H1 (cell line): ENCODE results near the gene PAK5. TPM values are rescaled to one million over a fixed set of nuclear protein-coding genes. Genes with fewer than 3 reads are reported as not detected.

ENCODE experiments used
- CTCF ChIA-PET: fragments of 300-600 bp; sonication (Branson Sonifier 250); formaldehyde crosslinking; loops from one replicate; lab custom pipeline; 2021; ENCODE audit not compliant: partially characterized antibody; lab: Charles Lee
- POLR2A ChIA-PET: fragments of 300-600 bp; sonication (Branson Sonifier 250); formaldehyde crosslinking; loops from one replicate; lab custom pipeline; 2021; ENCODE audit warnings: inconsistent platforms; ENCODE audit not compliant: partially characterized antibody; lab: Charles Lee
- DNase-seq, 2 experiments: peaks; one replicate each; pipeline versions ENCODE4 v3.0.0 to v3.0.0-alpha.2; 2010 to 2022; ENCODE audit warnings: low spot score in 2 of 2, low read depth in 1 of 2, mixed read lengths in 1 of 2
- FAIRE-seq: peaks from 2 replicates; lab custom pipeline; 2011; peaks lifted over from hg19 to GRCh38; lab: Jason Lieb, UNC
- H2AFZ ChIP-seq: 2 replicates; pipeline ENCODE4 v1.8.1; 2012; ENCODE audit warnings: low read length, inconsistent platforms
- H2AK5ac ChIP-seq: 2 replicates; pipeline ENCODE4 v1.6.1; 2013; ENCODE audit warnings: low read depth, low read length
- H2BK120ac ChIP-seq: replicated peaks from 2 replicates; pipeline ENCODE3; 2013; ENCODE audit warnings: low read depth, low read length, inconsistent platforms
- H2BK12ac ChIP-seq: 2 replicates; pipeline ENCODE4 v1.6.1; 2013; ENCODE audit warnings: low read depth, low read length
- H2BK15ac ChIP-seq: 2 replicates; pipeline ENCODE4 v1.6.1; 2013; ENCODE audit warnings: low read length
- H2BK20ac ChIP-seq: 2 replicates; pipeline ENCODE4 v1.6.1; 2013; ENCODE audit warnings: low read length
- H2BK5ac ChIP-seq: 2 replicates; pipeline ENCODE4 v1.6.1; 2013; ENCODE audit warnings: low read depth, low read length
- H3K14ac ChIP-seq: 2 replicates; pipeline ENCODE4 v1.6.1; 2013; ENCODE audit warnings: inconsistent platforms; ENCODE audit not compliant: insufficient read length
- H3K18ac ChIP-seq: 2 replicates; pipeline ENCODE4 v1.6.1; 2013; ENCODE audit warnings: low read length; ENCODE audit errors: extremely low read depth
- H3K23ac ChIP-seq: 2 replicates; pipeline ENCODE4 v1.6.1; 2013; ENCODE audit warnings: inconsistent platforms; ENCODE audit not compliant: insufficient read length
- H3K23me2 ChIP-seq: 2 replicates; pipeline ENCODE4 v1.6.1; 2013; ENCODE audit warnings: low read depth, low read length
- H3K27ac ChIP-seq: 2 replicates; pipeline ENCODE4 v1.6.1; 2011; ENCODE audit warnings: low read depth, low read length, inconsistent platforms
- H3K27me3 ChIP-seq, 4 experiments: replicated peaks in 1 of 4; 1 replicate in 1 of 4; 2 replicates in 3 of 4; pipeline versions ENCODE4 v1.6.1 to v1.8.1; 2011 to 2013; ENCODE audit warnings: low read length in 3 of 4, mild to moderate bottlenecking in 3 of 4, inconsistent platforms in 2 of 4, mixed read lengths in 2 of 4, moderate library complexity in 1 of 4; ENCODE audit not compliant: control insufficient read depth in 3 of 4, insufficient read depth in 3 of 4; ENCODE audit errors: extremely low read depth in 1 of 4
- H3K36me3 ChIP-seq, 4 experiments: 2 replicates each; pipeline versions ENCODE4 v1.6.1 to v1.8.1; 2011 to 2013; ENCODE audit warnings: mild to moderate bottlenecking in 4 of 4, low read length in 3 of 4, moderate library complexity in 2 of 4, control low read depth in 1 of 4, inconsistent platforms in 1 of 4; ENCODE audit not compliant: insufficient read depth in 4 of 4, control insufficient read depth in 2 of 4
- H3K4ac ChIP-seq: replicated peaks from 2 replicates; pipeline ENCODE3; 2013; ENCODE audit warnings: low read length, low read depth, mixed read lengths, inconsistent platforms; ENCODE audit not compliant: insufficient read length
- H3K4me1 ChIP-seq, 4 experiments: replicated peaks in 1 of 4; 1 replicate in 1 of 4; 2 replicates in 3 of 4; pipeline versions ENCODE4 v1.6.1 to v1.8.1; 2011 to 2013; ENCODE audit warnings: low read length in 3 of 4, inconsistent platforms in 2 of 4, mixed read lengths in 1 of 4; ENCODE audit not compliant: insufficient read depth in 4 of 4, control insufficient read depth in 3 of 4
- H3K4me2 ChIP-seq, 2 experiments: 2 replicates each; pipeline versions ENCODE4 v1.6.1 to v1.8.1; 2011 to 2013; ENCODE audit warnings: low read depth in 2 of 2, low read length in 2 of 2, control low read depth in 1 of 2, inconsistent platforms in 1 of 2, mild to moderate bottlenecking in 1 of 2; ENCODE audit not compliant: insufficient read depth in 1 of 2
- H3K4me3 ChIP-seq, 4 experiments: fragments of 200-600, 300-600 bp in 1 of 4; sonication (generic), shearing (Covaris generic), sonication (Bioruptor Twin) in 1 of 4; 2 replicates each; pipeline versions ENCODE4 v1.5.1 to v1.8.1; 2011 to 2016; ENCODE audit warnings: low read length in 4 of 4, low read depth in 3 of 4, control low read depth in 2 of 4, inconsistent platforms in 2 of 4, mild to moderate bottlenecking in 2 of 4, mixed read lengths in 1 of 4, moderate library complexity in 1 of 4; ENCODE audit not compliant: insufficient read depth in 2 of 4; ENCODE audit errors: extremely low read depth in 1 of 4
- H3K56ac ChIP-seq: replicated peaks from 2 replicates; pipeline ENCODE3; 2013; ENCODE audit warnings: low read depth, mild to moderate bottlenecking, mixed read lengths, low read length, inconsistent platforms; ENCODE audit not compliant: insufficient read length
- H3K79me1 ChIP-seq: 2 replicates; pipeline ENCODE4 v1.6.1; 2013; ENCODE audit warnings: low read depth, low read length, control low read depth
- H3K79me2 ChIP-seq, 2 experiments: 2 replicates each; pipeline versions ENCODE4 v1.6.1 to v1.8.1; 2012 to 2013; ENCODE audit warnings: low read length in 2 of 2, mild to moderate bottlenecking in 2 of 2, inconsistent platforms in 1 of 2; ENCODE audit not compliant: insufficient read depth in 2 of 2, control insufficient read depth in 1 of 2
- H3K9ac ChIP-seq, 4 experiments: replicated peaks in 1 of 4; 1 replicate in 1 of 4; 2 replicates in 3 of 4; pipeline versions ENCODE4 v1.6.1 to v1.8.1; 2011 to 2013; ENCODE audit warnings: low read depth in 3 of 4, low read length in 3 of 4, control low read depth in 2 of 4, mild to moderate bottlenecking in 2 of 4, moderate library complexity in 2 of 4, inconsistent platforms in 1 of 4; ENCODE audit errors: extremely low read depth in 1 of 4
- H3K9me3 ChIP-seq, 2 experiments: 2 replicates each; pipeline versions ENCODE4 v1.6.1 to v1.8.1; 2012 to 2013; ENCODE audit warnings: mild to moderate bottlenecking in 2 of 2, moderate library complexity in 2 of 2, control low read depth in 1 of 2, inconsistent platforms in 1 of 2, low read depth in 1 of 2, low read length in 1 of 2, mixed read lengths in 1 of 2; ENCODE audit not compliant: insufficient read depth in 2 of 2
- H4K20me1 ChIP-seq, 2 experiments: replicated peaks in 1 of 2; 2 replicates each; pipeline versions ENCODE3 to v1.8.1; 2011 to 2013; ENCODE audit warnings: inconsistent platforms in 2 of 2, low read length in 2 of 2, mild to moderate bottlenecking in 1 of 2; ENCODE audit not compliant: insufficient read depth in 2 of 2, control insufficient read depth in 1 of 2
- H4K5ac ChIP-seq: 2 replicates; pipeline ENCODE4 v1.6.1; 2013; ENCODE audit warnings: low read length, low read depth, mixed read lengths, inconsistent platforms; ENCODE audit not compliant: insufficient read length
- H4K8ac ChIP-seq: 2 replicates; pipeline ENCODE4 v1.8.0; 2013; ENCODE audit warnings: mild to moderate bottlenecking, moderate library complexity, low read length, inconsistent platforms; ENCODE audit not compliant: insufficient read depth; ENCODE audit errors: extremely low read depth
- H4K91ac ChIP-seq: replicated peaks from 2 replicates; pipeline ENCODE3; 2013; ENCODE audit warnings: low read length, mixed read lengths, inconsistent platforms; ENCODE audit not compliant: insufficient read length
- CHD1 ChIP-seq: IDR thresholded peaks from 2 replicates; pipeline ENCODE4 v1.6.1; 2012; ENCODE audit warnings: low read depth, low read length, improper control_type of control experiment
- SP2 ChIP-seq: IDR thresholded peaks from 2 replicates; pipeline ENCODE4 v1.6.1; 2012; ENCODE audit warnings: mild to moderate bottlenecking, low read length, inconsistent platforms
- TAF7 ChIP-seq: optimal IDR thresholded peaks from 2 replicates; pipeline ENCODE3; 2011; ENCODE audit warnings: low read depth, mild to moderate bottlenecking, inconsistent platforms, low read length, moderate library complexity, borderline replicate concordance
- TBP ChIP-seq: IDR thresholded peaks from 2 replicates; pipeline ENCODE4 v1.6.1; 2011; ENCODE audit warnings: low read depth, low read length, improper control_type of control experiment
- YY1 ChIP-seq: IDR thresholded peaks from 2 replicates; pipeline ENCODE4 v1.6.1; 2011; ENCODE audit warnings: low read depth, mild to moderate bottlenecking, low read length
- WGBS, 2 experiments: shearing (Covaris generic) in 1 of 2; methylation state at CpG; one replicate each; pipeline versions ENCODE4 v1.1.6 to v1.1.7; 2013 to 2015; ENCODE audit warnings: low lambda C conversion rate in 2 of 2, mixed read lengths in 2 of 2, inconsistent platforms in 1 of 2, low coverage in 1 of 2, missing lambda C conversion rate in 1 of 2; ENCODE audit not compliant: insufficient replicate concordance in 2 of 2, insufficient coverage in 1 of 2, insufficient read length in 1 of 2; ENCODE audit errors: extremely low coverage in 1 of 2, missing lambda C conversion rate in 1 of 2; 5-methylcytosine and 5-hydroxymethylcytosine counted together
- polyA plus RNA-seq, 7 experiments: library from polyadenylated mRNA; depleted of rRNA in 3 of 7; stranded (reverse) in 5 of 7; unstranded in 2 of 7; fragments of >200 nt in 5 of 7; fragments of 200-250 nt in 2 of 7; gene quantifications; 1 replicate in 5 of 7; 2 replicates in 1 of 7; 4 replicates in 1 of 7; pipeline versions ENCODE4 v1.2.1 to v1.2.3, GENCODE V29; 2011 to 2013; ENCODE audit warnings: missing spikeins in 2 of 7, mixed read lengths in 2 of 7
- total RNA-seq: library from RNA; stranded (reverse); fragmentation: NEBNext Ultra II Directional; extraction: Animal tissue kit (Norgen Biotek cat#: 25700); gene quantifications from 2 replicates; pipeline ENCODE4 v1.2.1, GENCODE V29; 2021

PAK5 gene
- total and polyA plus RNA-seq, 2 of the 8 experiments (the other 6 are each of a cell fraction or from before 2014, with no cell fraction given), result 0.54 to 0.80 TPM

- no peak overlapping the region for H2BK15ac ChIP-seq
- no peaks in the 10 kb centered on the region for H3K79me1 ChIP-seq
- H3K4me2 ChIP-seq, result no peak overlapping the region
- no peaks in the 10 kb centered on the region for H3K36me3 ChIP-seq
- CTCF ChIA-PET, result interaction anchor here (0.9 kb wide), 1 partner anchor 16 kb away, joined by 3 read pairs; no protein-coding TSS in a partner anchor
- H3K27me3 ChIP-seq, result no peaks in the 10 kb centered on the region
- TF ChIP-seq YY1 (no peak), TBP (no peak), SP2 (no peak), CHD1 (no peak), TAF7 (no peak)
- TF ChIP-seq, all 59 proteins: peak for 0
- Histone ChIP-seq H2AFZ (no peak overlapping the region), H3K56ac (no peak overlapping the region), H3K79me2 (no peaks in the 10 kb centered on the region), H3K18ac (no peak overlapping the region), H3K23me2 (no peaks in the 10 kb centered on the region), H3K4ac (no peak overlapping the region), H2AK5ac (no peak overlapping the region), H2BK120ac (no peak overlapping the region), H2BK5ac (no peak overlapping the region), H4K20me1 (no peaks in the 10 kb centered on the region), H3K4me3 (no peak overlapping the region), H3K27ac (no peak overlapping the region), H4K91ac (no peak overlapping the region), H3K23ac (no peak overlapping the region), H3K9me3 (no peaks in the 10 kb centered on the region), H4K8ac (no peak overlapping the region), H3K4me1 (no peaks in the 10 kb centered on the region), H2BK12ac (no peak overlapping the region), H4K5ac (no peak overlapping the region), H2BK20ac (no peak overlapping the region), H3K9ac (no peak overlapping the region), H3K14ac (no peak overlapping the region)
- DNase-seq, result no peak
- no peak for FAIRE-seq
- POLR2A ChIA-PET, result no interaction called here
- WGBS, 2 experiments, result 80% methylated on average over 2 of the region's 2 CpGs; no CpG with 5 or more reads in 1 of the 2 experiments
Measured at GRCh38 chr20:9488063-9488462, 350.8 kb downstream of the PAK5 start.

Other genes with a start within 250 kb of the PAK5 start
- 9.8 and 10.0 TPM in 2 replicates for gene ANKEF1, start 195.9 kb upstream of the PAK5 start, total RNA-seq
- gene ANKEF1, start 195.9 kb upstream of the PAK5 start, polyA plus RNA-seq (2011; rRNA removed), result 1.8 and 2.8 TPM in 2 replicates